GM20431 (cell line): ENCODE data around the gene SLC6A1.

Experiments
- in situ Hi-C: fragments of 300-500 bp; cut with MseI, MboI; formaldehyde crosslinking; loops from one replicate; pipeline ENCODE4 v1.15.0; 2020; ENCODE audit warnings: low sequenced_read_pairs; ENCODE audit not compliant: unreplicated experiment

The SLC6A1 gene

DNA sequence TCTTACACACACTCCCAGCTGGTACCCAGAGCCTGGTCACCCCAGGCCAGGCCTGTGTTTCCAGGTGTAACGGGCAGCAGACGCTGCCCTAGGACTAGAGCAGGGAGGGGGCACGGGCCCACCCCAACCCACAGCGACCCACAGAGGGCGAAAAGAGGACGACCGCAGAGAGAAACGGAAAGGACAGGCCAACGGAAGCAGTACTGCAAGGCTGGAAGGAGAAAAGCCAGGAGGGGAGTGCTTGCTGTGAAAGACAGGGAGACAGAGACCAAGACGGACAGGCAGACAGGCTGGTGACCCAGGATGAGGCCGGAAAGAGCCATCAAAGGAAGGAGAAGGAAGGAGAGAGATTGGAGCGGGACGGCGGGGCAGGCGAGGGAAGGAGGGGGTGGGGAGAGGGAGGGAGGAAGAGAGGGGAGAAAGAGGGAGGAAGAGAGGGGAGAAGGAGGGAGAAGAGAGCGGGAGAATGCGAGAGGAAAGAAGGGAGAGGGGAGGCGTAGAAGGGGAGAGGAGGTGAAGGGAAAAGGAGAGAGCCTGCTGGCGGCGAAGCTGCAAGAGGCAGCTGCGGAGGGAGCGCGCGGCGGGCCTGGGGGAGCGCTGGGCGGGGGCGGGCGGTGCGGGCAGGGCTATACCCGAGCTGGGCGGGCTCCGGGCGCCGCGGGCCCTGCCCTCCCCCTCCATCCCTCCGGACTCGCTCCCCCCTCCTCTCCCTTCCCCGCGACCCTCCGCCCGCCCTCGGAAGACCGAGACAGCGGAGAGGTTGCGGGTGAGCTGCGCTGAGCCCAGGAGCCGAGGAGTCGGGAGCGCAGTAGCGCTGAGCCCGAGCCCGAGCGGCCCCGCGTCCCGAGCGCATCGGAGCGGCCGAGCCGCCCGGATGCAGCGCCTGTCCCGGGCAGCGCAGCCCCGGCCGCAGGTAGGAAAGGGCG, at the start of gene SLC6A1:
Gene SLC6A1, plus strand, starts transcription at position 732 of the 926 bp plus-strand sequence. CDS start 24,464 bp downstream, outside the sequence.
- in situ Hi-C loops: no loop called here

DNA sequence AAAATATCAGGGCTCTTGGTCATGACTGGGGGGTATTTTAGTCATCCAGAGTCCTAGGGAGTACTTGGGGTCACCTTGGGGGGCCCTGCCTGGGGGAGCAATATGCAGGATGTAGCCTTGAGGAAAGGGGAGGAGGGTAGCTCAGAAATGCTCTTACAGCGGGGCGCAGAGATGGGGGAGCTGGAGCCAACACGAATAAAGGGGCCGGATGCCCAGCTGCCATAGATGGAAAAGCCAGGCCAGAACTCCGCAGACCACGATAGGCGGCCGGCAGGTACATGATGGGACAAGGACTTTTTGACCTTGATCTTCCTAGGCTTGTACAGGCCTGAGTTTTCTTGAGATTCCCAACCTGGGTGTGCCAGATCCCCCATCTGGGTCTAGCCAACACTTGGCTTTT, 47.7 kb upstream of the SLC6A1 start:
- in situ Hi-C loops: no loop called here

DNA sequence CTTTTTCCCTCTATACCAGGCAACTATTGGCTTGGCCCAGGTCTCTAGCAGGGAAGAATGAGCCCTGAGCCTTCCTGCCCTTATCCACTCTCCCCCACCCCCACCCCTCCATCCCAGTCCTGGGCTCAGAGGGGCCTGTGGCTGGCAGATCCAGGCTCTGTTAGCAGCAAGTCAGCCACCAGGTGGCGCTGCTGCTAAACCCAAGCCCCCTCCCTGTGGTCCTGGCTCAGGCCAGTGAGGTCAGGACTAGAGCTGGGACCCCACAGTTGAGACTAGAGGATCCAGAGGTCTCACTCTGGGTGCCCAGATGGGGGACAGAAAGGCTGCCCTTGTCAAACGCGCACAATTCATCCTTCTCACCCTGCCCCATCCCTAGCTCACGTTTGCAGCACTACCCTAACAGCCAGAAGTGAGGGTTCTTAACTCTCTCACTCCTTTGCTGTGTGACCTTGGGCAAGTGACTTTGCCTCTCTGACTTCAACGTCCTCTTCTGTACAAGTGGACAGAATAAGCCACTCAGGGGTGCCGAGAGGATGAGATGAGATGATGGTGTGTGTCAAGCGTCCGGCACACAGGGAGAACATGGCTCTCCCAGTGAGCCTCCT, 46.8 kb upstream of the SLC6A1 start:
- in situ Hi-C loops: no loop called here

DNA sequence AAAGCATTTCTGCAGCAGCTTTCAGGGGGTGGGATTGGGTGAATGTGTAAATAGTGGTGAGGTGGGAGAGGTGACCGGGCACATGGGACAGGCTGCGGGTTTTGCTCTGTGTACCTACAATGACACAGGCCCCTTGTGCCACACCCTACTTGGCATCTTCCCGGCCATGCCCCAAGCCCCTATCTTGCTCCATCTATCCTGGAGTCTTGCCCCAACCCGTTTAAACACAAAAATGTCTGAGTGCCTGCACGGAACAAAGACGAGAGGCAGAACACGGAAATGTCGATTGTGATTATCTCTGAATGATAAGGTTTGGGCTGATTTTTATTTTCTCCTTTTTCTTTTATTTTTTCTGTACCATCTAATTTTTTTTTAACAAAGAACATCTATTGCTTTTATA, 46.0 kb upstream of the SLC6A1 start:
- in situ Hi-C loops: no loop called here

DNA sequence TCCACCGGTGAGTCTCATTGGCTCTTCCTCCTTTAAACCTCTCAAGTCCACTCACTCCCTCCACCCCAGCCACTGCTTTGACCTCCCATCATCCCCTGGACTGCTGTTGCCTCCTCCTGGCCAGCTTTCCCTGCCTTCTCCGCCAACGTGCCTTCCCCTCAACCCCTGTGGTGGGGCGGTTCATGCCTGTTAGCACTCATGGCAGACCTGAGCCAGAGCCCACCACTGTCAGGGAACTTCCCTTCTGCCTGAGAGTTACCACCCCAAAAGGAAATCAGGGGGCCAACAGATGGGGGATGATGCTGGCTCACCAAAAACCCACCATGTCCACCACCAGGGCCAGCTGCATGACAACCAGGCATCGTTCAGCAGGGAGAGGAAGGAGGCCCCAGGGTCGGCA, 44.2 kb upstream of the SLC6A1 start:
- in situ Hi-C loops: no loop called here

DNA sequence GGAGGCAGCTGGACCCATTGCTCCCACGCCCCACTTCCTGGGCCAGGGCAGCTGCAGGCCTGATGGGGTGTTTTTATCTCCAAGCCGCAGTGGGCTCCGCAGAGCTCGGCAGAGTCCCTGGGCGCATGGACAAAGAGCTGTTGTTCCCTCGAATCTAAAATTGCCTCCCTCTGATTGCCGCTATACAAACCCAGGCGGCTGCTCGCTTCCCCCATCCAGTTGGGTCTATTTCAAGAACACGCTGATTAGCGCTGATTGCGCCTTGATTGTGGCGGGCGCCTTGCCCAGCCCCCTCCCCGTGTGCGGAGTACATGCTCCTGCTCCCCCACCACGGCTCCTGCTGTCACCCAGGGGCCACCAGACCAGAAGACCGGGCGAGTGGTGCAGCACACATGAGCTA, 43.4 kb upstream of the SLC6A1 start:
- in situ Hi-C loops: no loop called here

DNA sequence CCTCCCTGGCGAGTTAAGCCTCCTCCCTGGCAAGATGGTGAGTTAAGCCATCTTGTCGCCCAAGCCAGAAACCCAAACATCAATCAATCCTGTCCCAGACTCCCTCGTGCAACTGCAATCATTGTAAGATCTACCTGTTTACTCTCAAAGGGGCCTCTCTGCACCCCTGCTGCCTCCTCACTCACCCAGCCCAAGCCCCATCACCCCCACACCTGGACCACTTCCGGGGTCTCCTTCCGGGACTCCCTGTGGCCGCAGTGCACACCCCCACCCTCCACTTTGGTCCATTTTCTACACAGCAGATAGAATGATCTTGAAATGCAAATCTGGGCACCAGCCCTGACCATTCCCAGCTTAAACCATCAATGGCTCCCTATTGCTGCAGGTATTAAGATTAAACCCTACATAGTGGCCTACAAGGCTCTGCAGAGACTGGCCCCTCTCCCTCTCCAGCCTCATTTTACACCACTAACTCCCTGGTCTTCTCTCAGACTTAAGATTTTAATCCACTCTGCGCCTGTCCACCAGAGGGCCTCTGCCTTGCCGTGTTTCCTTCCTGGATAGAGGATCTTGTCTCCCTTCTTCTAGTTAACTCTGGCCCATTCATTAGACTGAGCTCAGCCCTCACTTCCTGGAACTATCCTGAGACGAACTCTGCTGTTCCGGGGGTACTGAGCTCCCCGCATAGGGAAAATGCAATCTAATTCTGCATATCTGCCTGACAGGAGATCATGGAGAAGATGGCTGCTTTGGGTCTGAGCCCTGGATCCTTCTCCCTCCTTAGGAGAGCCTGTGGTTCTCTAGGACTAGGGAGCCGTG, 41.9 kb upstream of the SLC6A1 start:
- in situ Hi-C loops: no loop called here

DNA sequence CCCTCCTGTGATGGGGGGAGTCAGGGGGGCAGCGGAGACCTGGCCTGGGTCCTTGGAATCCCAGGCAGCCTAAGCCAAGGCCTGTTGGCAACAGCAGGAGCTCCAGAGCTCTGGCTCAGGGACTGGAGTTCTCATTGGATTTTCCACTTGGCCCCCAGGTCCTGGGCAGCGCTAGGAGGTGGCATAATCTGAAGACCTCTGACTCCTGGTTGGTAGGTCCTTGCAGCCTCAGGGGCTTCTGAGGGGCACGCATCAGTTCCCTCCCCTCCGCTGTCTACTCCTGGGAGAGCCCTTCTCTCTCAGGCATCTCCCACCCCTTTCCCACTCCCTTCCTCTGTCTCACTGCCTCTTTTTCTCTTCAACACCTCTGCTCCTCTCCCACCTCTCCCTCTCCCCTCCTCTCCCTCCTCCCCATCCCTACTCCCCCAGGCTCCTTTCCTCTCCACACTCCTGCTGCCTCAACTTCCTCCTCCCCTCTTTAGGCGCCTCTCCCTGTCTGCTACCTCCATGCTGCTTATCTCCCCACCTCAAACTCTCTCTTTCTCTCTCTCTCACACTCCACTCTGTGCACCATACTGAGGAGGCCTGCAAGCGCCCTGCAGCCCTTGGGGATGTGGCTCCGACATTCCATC, 41.1 kb upstream of the SLC6A1 start:
- in situ Hi-C loops: no loop called here

DNA sequence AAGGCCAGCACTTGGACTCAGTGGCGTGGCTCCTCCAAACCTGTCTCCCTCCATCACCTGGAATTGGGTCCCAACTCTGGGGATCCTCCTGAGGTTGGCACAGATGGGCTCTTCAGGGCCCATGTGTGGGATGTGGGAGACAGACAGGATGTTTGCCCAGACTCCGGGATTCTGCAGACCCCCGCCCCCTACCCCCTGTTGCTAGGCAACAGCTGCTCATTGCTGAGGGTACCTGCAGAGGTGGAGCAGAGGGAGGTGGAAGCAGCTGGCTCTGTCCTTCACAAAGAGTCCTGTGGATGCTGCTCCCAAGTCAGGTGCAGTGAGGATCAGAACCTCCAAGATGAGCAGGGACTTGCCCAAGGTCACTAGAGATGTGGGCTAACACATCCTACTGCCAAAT, 40.0 kb upstream of the SLC6A1 start:
- in situ Hi-C loops: no loop called here

DNA sequence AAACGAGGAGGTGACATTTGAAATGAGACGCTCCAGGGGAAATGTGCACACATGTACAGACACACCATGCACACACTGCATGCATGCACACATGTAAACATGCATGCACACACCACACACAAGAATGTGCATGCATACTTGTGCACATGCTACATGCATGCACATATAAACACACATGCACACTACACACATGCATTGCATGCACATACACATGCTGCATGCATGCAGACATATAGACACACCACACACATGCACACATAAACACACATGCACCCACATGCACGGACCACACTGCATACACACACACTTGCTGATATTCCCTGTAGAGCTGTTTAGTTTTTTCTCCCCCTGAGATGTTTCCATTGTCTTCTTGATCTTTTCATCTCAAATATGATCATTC, 37.8 kb upstream of the SLC6A1 start:
- in situ Hi-C loops: no loop called here

DNA sequence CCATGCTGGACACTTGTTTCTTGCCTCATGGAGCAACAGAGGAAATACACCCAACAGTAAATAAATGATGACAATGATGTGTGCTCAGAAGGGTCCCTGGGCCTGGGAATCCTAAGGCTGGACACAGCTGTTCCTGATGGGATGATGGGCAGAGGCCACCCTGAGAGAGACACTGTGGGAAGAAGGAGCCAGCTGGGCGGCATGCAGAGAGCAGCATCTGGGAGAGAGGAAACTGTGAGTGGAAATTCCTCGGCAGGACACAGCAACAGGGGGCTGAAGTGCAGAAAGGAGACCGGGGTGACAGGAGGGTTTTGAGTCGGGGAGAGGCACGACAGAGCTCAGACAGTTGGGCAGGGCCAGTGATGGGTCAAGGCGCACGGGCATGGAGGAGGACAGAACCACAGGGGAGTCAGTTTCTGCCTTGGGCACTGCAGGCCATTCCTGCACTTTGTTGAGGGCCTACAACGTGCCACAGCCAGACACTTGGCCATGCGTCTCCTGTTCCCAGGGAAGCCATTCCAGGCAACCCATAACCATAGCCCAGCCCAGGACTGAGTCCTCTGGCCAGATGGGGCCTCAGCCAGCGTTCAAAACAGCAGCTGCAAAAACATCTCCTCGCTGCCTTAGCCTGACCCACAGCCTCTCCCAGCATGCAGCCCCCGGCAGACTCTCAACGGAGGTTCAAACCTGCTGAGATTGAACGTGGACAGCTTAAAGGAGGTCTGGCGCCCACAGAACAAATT, 36.7 kb upstream of the SLC6A1 start:
- in situ Hi-C loops: no loop called here

DNA sequence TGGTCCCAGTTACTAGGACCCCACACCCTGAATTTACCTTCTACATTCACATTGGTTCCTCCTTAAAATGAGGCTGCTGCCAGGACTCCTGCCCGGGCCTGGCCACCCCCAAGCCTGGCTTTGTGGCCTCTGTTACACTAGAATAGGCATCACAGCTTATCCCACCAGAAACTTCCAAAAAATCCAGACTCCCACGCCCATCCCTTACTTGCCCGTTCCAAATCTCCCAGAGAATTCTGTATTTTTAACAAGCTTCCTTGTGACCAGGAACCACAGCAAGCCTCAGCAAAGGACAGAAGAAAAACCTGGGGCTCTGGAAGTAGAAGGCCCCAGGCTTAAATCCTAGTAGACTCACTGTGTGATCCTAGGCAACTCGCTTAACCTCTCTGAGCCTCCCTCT, 36.0 kb upstream of the SLC6A1 start:
- in situ Hi-C loops: no loop called here

DNA sequence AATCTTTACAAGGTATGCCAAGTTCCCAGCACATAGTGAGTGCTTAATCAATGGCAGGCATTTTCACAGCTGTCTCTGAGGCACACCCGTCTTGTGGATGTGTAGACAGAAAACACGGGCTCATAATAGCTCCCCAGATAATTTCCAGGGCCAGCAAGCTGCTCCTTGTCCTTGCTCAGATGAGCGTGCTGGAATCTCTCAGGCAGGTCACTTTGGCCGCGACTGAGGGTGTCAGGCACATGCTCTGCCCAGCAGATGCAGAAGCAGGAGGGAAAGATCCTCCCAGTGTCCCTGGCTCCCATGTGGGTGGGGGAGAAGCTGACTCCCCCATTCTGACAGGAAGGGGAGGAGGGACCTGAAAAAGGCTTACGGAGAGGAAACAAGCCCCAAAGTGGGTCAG, 35.6 kb upstream of the SLC6A1 start:
- in situ Hi-C loops: no loop called here

DNA sequence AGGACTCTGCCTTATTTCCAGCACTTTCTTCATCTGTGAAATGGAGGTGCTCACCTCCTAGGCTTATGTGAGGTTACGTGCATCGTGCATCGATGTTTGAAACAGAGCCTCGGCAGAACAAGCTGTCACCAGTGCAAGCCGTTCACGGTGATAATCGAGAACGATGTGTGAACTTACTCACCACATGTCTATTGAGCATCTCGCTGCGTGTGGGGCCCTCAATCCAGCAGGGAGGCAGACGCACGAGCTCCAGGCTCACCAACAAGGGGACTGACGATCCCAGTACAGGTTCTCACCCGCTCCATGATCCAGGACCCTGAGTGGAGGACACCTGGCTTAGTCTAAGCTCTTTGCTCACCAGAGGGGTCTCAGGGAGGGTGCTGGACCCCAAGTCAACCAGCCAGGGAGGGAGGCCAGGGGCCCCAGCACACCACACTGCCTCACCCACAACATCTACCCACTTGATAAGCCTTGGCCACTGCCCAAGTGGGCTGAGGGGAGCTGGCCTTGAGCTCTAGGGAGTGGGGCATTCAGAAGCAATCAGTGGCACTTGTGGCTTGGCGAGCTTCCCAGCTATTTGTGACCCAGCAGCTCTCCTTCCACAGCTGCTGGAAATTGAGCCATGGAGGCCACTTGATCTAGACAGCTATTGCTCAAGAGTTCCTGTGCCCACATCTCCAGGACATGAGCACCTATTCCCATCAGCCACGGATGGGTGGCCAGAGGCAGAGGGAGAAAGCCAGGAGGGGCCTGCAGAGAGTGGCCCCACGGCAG, 34.4 kb upstream of the SLC6A1 start:
- in situ Hi-C loops: no loop called here

DNA sequence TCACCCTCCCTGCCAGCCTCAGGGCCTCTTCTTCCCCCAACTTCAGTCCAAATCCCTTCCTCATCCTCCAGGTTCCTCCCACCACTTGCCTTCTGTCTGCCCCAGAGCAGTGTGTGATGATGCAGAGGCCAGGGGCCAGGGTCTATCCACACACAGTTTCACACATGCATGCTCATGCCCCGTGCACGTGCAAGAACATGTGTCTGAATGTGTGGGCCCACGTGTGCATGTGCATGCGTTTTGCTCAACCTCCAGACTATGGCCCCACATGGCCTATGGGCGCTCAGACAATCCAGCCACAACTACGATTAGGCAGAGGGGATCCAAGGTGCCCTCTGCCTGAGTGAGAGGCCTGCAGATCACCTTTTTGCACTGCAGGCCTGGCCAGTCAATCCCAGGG, 32.3 kb upstream of the SLC6A1 start:
- in situ Hi-C loops: no loop called here

DNA sequence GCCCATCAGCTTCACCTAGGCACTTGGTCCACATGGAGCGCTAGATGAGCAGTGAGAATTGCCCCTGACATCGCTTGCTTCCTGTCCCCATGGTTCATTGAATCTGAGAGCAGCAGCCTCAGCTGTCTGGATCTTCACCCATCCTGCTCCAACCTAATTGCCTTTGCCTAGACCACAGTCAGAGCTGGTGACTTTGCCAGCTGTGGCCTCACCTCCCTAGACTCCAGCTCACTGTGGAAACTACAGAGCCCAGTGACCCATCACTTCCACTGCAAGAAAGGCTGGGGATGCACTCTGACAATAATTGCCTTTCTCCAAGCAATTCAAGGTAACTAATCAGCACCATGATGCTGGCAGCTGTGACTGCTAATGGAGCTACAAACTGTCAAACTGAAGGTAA, 30.6 kb upstream of the SLC6A1 start:
- in situ Hi-C loops: no loop called here

DNA sequence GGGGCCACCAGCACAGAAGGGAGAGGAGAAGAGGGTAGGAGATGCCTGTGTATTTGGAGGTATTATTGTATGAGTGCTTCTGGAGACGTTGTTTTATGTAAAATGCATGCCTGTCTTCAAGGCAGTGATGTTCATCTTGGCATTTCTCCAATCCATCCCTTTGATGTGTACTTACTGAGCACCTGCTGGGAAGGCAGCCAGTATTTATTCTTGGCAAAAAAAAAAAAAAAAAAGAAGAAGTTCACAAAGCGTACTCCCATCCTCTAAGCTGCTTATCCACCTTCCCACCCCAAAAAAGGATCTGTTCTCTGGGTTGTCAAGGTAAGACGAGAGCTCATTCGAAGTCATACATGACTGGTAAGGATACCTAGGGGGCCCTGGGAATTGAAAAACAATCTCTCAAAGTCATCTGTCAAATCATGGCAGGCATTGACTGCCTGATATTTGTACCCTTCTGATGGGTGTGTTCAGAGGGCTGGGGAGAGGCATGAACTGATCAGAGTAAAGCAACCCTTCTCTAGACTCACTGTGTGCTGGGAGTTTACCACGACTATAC, 30.0 kb upstream of the SLC6A1 start:
- in situ Hi-C loops: no loop called here

DNA sequence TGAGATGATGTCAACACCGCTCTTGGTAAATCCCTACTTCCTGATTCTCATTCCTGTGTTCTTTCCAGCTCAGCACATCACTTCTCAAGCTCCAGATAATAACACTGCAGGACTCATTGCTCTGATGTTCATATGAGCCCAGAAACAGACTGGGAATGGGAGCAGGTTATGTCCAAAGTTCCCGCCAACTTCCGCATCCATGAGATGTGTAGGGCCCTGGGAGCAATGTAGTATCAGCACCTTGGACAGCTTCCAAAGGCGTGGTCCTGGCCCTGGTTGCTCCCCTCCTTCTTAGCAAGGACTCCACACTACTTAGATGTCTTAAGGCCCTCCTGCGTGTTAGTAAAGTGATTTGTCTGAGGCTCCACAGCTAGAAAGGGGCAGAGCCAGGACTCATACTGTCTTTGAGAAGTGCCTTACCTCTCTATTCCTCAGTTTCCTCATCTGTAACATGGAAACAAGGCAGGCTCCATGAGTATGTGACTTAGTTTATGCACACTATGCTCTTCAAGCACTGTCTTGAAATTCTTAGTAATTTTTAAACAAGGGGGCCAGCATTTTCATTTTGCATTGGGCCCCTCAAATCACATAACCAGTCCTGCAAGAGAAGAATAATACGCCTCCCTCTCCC, 27.9 kb upstream of the SLC6A1 start:
- in situ Hi-C loops: no loop called here
